ENCODE measurements around the gene THSD7B. TPM values are rescaled to one million over a fixed set of nuclear protein-coding genes. Genes with fewer than 3 reads are reported as not detected.

The THSD7B gene
- total and polyA plus RNA-seq, 9 of the 15 experiments (the other 6 are each of a cell fraction or from before 2014, with no cell fraction given): not detected

DNA sequence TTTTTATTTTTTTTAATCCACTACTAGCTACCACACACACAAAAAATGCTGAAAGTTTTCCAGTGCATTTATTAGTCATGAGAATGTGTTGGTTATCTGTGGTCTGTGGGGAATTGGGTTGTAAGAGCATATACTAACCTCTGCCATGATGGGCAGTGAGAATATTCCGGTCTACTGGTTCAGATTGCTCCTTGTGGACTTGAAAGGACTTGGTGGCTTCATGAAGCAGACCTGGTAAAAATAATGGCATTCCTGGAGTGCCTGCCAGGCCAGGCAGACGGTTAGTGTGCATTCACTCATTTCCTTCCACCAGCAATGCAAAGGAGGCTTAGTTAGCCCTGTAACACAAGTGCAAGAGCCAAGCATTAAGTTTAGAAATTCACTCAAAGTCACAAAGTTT lies 150.8 kb downstream of the THSD7B start (continued):
- TF ChIP-seq CHD7 (IDR thresholded peaks at IDR 0.05; ENCODE audit: low read depth, low read length) (no peak), ZNF354B (CRISPR knock-in tag; IDR thresholded peaks at IDR 0.05) (no peak), ZBTB33 (CRISPR knock-in tag; IDR thresholded peaks at IDR 0.05) (no peak)

Data from K562 (cell line).